Measurements from ENCODE around the gene EMP1.

The EMP1 gene, protein sequence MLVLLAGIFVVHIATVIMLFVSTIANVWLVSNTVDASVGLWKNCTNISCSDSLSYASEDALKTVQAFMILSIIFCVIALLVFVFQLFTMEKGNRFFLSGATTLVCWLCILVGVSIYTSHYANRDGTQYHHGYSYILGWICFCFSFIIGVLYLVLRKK

GRCh38 chr12:13196130-13196921 lies at the start of gene EMP1:
EMP1 (plus strand) TSS chr12:13196726; CDS start chr12:13211511, 14,785 bp downstream.
- no peak for FAIRE-seq

- FAIRE-seq, result no peak
These were observed 48.6 kb upstream of the EMP1 start for GRCh38 chr12:13147688-13148484.

- FAIRE-seq, result no peak
These were observed 48.1 kb upstream of the EMP1 start for GRCh38 chr12:13148485-13148847.

DNA sequence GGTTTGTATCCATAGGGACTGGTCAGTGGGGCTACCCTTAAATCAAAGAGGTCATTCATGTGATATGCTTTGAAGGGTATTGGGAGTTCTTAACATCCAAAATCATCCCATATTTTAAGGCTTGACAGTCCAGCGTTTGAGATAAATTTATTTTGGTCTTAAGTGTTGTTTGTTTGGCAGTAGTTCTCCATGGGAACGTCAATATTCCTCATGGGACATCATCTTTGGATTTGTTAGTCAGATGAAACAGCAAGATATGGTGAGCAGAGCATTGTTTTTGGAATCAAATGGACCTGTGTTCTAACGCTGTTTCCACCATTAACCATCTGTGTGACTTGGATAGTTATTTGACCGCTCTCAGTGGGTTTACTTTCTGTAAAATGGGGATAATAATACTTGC lies 47.1 kb upstream of the EMP1 start:
- FAIRE-seq, result no peak

- no peak for FAIRE-seq
These were observed 44.2 kb upstream of the EMP1 start for GRCh38 chr12:13152281-13152680.

DNA sequence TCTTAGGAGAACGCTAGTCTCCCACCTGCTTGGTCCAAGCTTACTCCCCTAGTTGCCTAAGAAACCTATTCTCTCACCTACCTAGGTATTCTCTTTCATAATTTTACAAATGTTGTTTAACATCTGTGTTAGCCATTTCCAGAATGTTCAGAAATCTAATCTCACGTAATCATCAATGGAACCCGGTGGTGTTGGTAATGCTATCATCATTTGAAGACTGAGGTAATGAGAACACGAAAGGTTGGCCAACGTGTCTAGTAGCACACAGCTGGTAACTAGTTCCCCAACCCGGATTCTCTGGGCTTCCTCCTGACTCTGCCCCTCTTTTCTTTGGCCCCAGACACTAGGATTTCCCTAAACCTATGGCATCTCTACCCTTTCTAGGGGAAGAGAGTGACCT lies 43.8 kb upstream of the EMP1 start:
- FAIRE-seq, result no peak

- FAIRE-seq, result no peak
These were observed 43.3 kb upstream of the EMP1 start for GRCh38 chr12:13153180-13153579.

DNA sequence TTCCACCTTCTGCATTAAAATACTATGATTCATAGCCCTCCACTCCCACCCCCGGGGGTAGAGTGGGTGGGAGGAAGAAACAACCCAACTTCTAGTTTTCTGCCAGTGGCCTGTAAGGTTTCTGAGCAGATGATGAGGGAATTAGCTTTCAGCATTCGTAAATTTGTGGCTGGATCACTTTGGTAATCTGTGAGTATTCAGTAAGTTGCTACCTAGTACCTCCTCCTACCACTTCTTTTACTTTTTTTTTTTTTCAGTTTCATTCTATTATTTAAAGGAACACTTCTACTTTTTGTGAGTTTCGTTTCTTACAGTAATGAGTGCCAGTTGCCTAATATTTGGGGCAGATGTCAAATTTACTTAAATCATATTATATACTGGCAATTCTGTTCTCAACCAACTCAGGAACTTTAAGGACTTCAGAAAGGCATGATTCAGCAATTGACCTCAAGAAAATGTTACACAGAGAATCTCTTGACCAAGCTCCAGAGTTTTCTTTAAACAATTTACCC lies 42.4 kb upstream of the EMP1 start:
- FAIRE-seq, result no peak

DNA sequence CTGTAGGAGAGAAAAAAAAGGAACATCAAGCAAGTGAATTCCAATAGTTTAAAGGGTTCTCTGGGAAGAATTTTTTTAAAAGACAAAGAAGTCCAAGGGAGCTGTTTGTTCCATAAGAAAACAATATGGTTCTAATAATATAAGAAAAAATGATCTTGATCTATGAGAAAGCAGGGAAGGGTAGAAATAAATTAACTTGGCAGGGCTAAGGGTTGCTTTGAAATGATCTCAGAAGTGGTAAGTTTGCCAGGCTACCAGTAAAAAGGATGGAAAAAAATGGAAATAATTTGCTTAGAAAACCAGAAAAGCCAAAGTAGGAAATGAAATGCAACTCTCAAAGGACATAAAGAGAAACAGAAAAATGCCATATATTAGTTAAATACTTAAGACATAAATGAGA lies 41.7 kb upstream of the EMP1 start:
- no peak for FAIRE-seq

- FAIRE-seq, result no peak
These were observed 40.2 kb upstream of the EMP1 start for GRCh38 chr12:13156277-13156676.

DNA sequence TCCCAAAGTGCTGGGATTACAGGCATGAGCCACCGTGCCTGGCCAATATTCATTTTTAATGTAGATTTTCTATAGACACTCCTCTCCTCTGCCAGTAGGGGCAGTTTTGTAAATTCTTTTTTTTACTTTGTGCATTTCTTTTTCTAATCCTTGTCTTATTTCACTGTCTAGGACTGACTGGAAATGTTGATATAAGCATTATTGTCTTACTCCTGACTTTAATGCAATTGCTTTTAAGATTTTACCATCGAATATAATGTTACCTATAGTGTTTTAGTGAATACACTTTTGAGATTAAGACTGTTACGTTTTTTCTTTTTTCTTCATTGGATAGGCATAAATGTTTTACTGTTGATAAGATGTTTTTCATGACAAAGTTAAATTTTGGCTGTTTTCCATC lies 35.4 kb upstream of the EMP1 start:
- peak; percentile 65 for FAIRE-seq

- FAIRE-seq, result no peak
These were observed 33.6 kb upstream of the EMP1 start for GRCh38 chr12:13162904-13163303.

- no peak for FAIRE-seq
These were observed 32.5 kb upstream of the EMP1 start for GRCh38 chr12:13163868-13164635.

GRCh38 chr12:13164921-13165616 lies 31.5 kb upstream of the EMP1 start:
- no peak for FAIRE-seq

GRCh38 chr12:13165617-13166041 lies 30.9 kb upstream of the EMP1 start:
- no peak for FAIRE-seq

DNA sequence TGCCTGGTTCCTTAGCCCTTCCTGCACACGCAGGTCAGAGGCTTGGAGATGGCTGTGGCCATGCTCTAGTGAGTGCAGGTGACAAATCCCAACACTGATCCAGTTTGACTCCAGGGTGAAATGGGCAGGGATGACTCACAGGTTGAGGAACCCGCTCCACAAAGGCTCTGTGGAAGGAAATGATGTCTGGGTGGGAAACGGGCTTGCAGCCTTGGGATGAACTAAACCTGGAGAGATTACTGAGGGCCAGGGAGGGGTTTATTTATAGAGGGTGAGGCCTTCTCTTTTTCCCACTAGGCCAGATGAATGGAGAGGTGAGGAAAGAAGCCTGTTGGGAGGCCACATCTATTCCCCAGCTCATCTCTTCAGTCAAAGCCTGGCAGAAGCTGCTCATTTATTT lies 29.3 kb upstream of the EMP1 start:
- FAIRE-seq, result no peak

DNA sequence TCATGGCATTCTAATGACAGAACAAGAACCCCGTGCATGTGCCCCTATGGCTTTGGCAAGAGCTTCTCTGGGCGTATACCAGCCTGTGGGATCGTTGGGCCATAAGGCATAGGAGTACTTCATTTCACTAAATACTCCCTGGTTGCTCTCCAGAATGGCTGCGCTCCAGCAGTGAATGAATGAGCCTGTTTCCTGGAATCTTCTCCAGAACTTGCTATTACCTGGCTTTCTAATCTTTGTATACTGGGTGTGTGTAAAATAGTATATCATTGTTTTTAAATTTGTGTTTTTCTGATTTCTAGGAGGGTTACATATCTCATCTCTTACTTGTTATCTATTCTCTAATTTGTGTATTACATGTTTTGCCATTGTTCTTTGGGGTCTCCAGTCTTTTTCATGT lies 28.6 kb upstream of the EMP1 start:
- FAIRE-seq, result no peak

DNA sequence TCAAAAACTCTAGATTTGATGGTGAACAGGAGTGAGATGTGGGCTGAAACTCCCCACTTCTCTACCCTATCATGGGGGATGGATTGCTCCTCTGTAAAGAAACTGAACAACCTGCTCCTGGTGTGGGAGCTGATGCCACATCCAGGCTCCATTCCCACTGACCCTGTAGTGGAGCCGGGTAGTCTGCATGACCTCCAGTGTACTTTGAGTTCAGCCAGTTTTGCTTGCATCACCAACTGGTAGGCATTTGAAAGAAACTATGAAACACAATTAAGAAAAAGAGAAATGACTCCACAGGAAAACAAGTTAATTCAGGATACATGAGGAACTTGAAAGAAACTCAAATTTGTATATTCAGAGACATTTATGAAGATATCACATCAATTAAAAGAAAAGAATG lies 27.3 kb upstream of the EMP1 start:
- no peak for FAIRE-seq

DNA sequence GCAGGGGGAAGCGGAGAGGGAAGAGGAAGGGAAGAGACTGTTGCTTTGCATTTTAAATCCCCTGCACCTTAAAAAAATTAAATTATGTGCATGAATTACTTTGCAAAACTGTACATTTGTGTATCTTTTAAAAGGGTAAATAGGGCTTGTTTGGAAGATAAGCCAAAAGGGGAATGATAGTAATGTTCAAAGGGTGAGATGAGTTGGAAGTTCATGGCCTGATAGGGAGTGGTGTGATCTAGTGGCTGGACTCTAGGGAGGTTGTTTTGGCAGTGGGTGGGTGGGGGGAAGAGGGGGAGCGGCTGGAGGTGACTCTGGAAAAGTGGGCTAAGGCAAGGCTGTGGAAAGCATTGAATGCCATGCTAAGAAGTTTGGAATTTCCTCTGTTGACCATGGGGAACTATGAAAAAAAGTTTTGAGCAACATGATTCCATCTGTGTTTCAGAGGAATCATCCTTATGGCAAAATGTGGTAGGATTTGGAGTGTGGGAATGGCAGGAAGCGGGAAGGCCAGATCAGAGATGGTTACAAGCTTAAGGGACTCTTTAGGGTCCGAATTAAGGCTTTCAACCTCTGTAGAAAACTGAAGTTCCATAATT lies 25.5 kb upstream of the EMP1 start:
- FAIRE-seq, result no peak

DNA sequence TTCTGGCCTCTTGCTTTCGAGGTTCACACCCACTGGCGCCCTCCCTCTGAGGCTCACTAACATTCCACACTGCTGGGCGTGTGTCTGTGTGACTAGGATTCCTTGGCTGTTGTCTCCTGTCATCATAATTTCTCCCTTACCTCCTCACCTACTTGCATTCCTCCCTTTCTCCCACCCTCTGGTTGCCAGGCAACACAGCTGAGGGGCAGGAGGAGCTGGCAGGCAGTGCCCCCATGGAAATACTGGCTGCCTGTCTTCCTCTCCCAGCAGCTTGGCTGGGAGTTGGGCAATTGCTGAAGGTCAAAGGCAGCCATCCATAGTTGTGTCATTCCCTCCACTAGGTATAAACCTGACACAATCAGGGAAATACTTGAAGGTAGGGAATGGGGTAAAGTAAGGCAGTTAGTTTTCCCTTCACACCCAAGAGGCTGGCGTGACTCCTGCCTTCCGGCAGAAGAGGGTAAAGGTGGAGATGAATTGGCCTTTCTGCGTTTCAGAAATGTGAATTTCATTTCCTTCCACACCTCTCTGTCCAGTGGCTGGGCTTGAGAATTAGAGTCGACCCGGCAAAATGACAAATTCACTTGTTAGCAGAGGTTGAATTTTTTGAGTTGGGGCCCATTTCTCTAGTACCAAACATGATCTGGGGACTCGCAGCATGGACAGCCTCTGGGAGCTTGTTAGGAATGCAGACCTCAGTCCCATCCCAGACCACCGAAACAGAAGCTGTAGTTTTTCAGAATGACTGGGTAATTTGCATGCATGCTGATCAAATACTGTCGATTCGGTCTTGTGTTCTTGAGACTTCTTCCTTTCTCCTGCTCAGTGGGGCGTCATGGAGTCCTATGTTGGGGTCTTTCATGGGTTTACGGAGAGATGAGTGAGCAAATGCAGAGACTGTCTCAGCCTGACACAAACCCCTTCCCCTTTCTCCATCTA lies 24.3 kb upstream of the EMP1 start:
- no peak for FAIRE-seq

Data from A204.1 (cell line).